GM21576 (cell line): ENCODE measurements around the gene CYP26A1.

Source experiments
- ATAC-seq: cut with Tn5 transposase; IDR thresholded peaks from one replicate; pipeline ENCODE4 v1.9.1; 2021; ENCODE audit warnings: mild to moderate bottlenecking, moderate library complexity; ENCODE audit not compliant: unreplicated experiment

Gene CYP26A1

GRCh38 chr10:93073539-93074146 is at the start of gene CYP26A1:
CYP26A1 (plus strand) TSS chr10:93073893; CDS start chr10:93073935, 42 bp downstream.
- no peak for ATAC-seq

GRCh38 chr10:93026072-93026471 is 47.6 kb upstream of the CYP26A1 start:
- no peak for ATAC-seq

- no peak for ATAC-seq
Observed at GRCh38 chr10:93027508-93027907, 46.2 kb upstream of the CYP26A1 start.

- ATAC-seq: no peak
Observed at GRCh38 chr10:93028883-93029282, 44.8 kb upstream of the CYP26A1 start.

- no peak for ATAC-seq
Observed at GRCh38 chr10:93030409-93030808, 43.3 kb upstream of the CYP26A1 start.

GRCh38 chr10:93032105-93032808 is 41.4 kb upstream of the CYP26A1 start:
- ATAC-seq: no peak

- ATAC-seq: no peak
Observed at GRCh38 chr10:93032809-93033137, 40.9 kb upstream of the CYP26A1 start.

GRCh38 chr10:93034426-93034825 is 39.3 kb upstream of the CYP26A1 start:
- no peak for ATAC-seq

GRCh38 chr10:93039110-93039509 is 34.6 kb upstream of the CYP26A1 start:
- no peak for ATAC-seq

- no peak for ATAC-seq
Observed at GRCh38 chr10:93039721-93040120, 34.0 kb upstream of the CYP26A1 start.

- ATAC-seq: no peak
Observed at GRCh38 chr10:93054486-93054885, 19.2 kb upstream of the CYP26A1 start.

- no peak for ATAC-seq
Observed at GRCh38 chr10:93058139-93058538, 15.6 kb upstream of the CYP26A1 start.

- no peak for ATAC-seq
Observed at GRCh38 chr10:93059975-93060886, 13.5 kb upstream of the CYP26A1 start, which contains the start of gene CYP26C1. CYP26C1 (plus strand) TSS chr10:93060798; CDS start chr10:93061264, 466 bp downstream.

GRCh38 chr10:93060887-93061593 is 12.7 kb upstream of the CYP26A1 start:
- no peak for ATAC-seq

- ATAC-seq: no peak
Observed at GRCh38 chr10:93061594-93062513, 11.8 kb upstream of the CYP26A1 start.

- no peak for ATAC-seq
Observed at GRCh38 chr10:93062514-93063143, 11.1 kb upstream of the CYP26A1 start.

- no peak for ATAC-seq
Observed at GRCh38 chr10:93063144-93063976, 10.3 kb upstream of the CYP26A1 start.

- no peak for ATAC-seq
Observed at GRCh38 chr10:93063977-93064660, 9.6 kb upstream of the CYP26A1 start.
